GM18508 (cell line): ENCODE results near the gene RSAD2.
"Not testable (repeated sequence)": the region's sequence is repeated elsewhere in the genome, so short reads cannot be mapped to it uniquely, and the experiment has no call there.

Experiments
- ATAC-seq: cut with Tn5 transposase; IDR thresholded peaks from one replicate; pipeline ENCODE4 v1.9.1; 2021; ENCODE audit warnings: moderate number of reproducible peaks; ENCODE audit not compliant: insufficient read depth, unreplicated experiment

The RSAD2 gene

GRCh38 chr2:6877402-6878304 is at the start of gene RSAD2:
Gene RSAD2, plus strand, starts transcription at chr2:6877777. Its CDS starts 24 bp downstream, at chr2:6877801.
- peak; percentile 71 for ATAC-seq

GRCh38 chr2:6828299-6828584 is 49.3 kb upstream of the RSAD2 start:
- no peak for ATAC-seq

- ATAC-seq: no peak
Measured at GRCh38 chr2:6831229-6831628, 46.3 kb upstream of the RSAD2 start.

- ATAC-seq: no peak
Measured at GRCh38 chr2:6832596-6833299, 44.8 kb upstream of the RSAD2 start.

GRCh38 chr2:6833300-6833604 is 44.3 kb upstream of the RSAD2 start:
- ATAC-seq: no peak

- ATAC-seq: no peak
Measured at GRCh38 chr2:6834163-6834562, 43.4 kb upstream of the RSAD2 start.

GRCh38 chr2:6835467-6835866 is 42.1 kb upstream of the RSAD2 start:
- ATAC-seq: no peak

- no peak for ATAC-seq
Measured at GRCh38 chr2:6838673-6839319, 38.8 kb upstream of the RSAD2 start.

- no peak for ATAC-seq
Measured at GRCh38 chr2:6841537-6842287, 35.9 kb upstream of the RSAD2 start.

GRCh38 chr2:6845312-6845711 is 32.3 kb upstream of the RSAD2 start:
- no peak for ATAC-seq

GRCh38 chr2:6845903-6846302 is 31.7 kb upstream of the RSAD2 start:
- ATAC-seq: no peak

- ATAC-seq: no peak
Measured at GRCh38 chr2:6846540-6846939, 31.0 kb upstream of the RSAD2 start.

GRCh38 chr2:6846967-6847681 is 30.5 kb upstream of the RSAD2 start:
- no peak for ATAC-seq

GRCh38 chr2:6852195-6852594 is 25.4 kb upstream of the RSAD2 start:
- no peak for ATAC-seq

GRCh38 chr2:6854416-6854815 is 23.2 kb upstream of the RSAD2 start:
- no peak for ATAC-seq

- no peak for ATAC-seq
Measured at GRCh38 chr2:6855860-6856547, 21.6 kb upstream of the RSAD2 start.

GRCh38 chr2:6856548-6856920 is 21.0 kb upstream of the RSAD2 start:
- no peak for ATAC-seq

GRCh38 chr2:6858466-6859027 is 19.0 kb upstream of the RSAD2 start:
- ATAC-seq: not testable (repeated sequence)

- ATAC-seq: no peak
Measured at GRCh38 chr2:6860296-6860695, 17.3 kb upstream of the RSAD2 start.
